ENCODE measurements around the gene DDAH2.

DDAH2 gene

DNA sequence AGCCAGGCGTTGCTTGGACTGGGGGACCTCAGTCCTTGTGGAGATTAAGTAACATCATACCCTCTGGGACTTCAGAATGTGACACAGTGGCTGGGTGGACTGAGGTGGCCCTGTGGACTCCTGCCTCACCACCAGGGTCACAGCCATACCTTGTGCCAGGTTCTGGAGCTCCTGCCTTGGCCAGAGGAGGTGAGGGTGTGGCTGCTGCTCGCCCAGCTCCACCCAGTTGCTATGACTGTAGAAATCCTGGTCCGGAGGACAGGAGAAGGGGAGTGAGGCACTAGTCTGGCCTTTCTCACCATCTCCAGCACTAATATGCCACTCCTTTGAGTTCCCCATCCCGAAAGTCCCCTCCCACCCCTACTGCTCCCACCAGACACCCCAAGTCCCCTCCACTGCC is 46.1 kb upstream of the DDAH2 start:
- no peak overlapping the region for H3K4me3 ChIP-seq (ENCODE audit: control insufficient read depth, low read depth, low read length)
- TF ChIP-seq, protein P1, sequence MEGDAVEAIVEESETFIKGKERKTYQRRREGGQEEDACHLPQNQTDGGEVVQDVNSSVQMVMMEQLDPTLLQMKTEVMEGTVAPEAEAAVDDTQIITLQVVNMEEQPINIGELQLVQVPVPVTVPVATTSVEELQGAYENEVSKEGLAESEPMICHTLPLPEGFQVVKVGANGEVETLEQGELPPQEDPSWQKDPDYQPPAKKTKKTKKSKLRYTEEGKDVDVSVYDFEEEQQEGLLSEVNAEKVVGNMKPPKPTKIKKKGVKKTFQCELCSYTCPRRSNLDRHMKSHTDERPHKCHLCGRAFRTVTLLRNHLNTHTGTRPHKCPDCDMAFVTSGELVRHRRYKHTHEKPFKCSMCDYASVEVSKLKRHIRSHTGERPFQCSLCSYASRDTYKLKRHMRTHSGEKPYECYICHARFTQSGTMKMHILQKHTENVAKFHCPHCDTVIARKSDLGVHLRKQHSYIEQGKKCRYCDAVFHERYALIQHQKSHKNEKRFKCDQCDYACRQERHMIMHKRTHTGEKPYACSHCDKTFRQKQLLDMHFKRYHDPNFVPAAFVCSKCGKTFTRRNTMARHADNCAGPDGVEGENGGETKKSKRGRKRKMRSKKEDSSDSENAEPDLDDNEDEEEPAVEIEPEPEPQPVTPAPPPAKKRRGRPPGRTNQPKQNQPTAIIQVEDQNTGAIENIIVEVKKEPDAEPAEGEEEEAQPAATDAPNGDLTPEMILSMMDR (IDR thresholded peaks at IDR 0.05; ENCODE audit: control insufficient read depth, insufficient read depth, low read depth, low read length, missing control alignments): no peak
- no peak for DNase-seq (ENCODE audit: low read depth)

DNA sequence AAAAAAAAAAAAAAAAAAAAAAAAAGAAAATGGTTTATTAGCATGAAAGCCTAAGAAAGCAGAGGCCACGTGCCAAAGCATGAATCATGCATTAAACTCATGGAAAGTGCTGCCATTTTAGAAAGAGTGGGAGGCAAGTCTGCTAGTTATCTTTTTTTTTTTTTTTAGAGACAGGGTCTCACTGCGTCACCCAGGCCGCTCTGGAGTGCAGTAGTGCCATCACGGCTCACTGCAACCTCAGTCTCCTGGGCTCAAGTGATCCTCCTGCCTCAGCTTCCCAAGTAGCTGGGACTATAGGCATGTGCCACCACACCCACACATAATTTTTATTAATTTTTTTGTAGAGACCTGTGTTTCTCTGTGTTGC is 42.9 kb upstream of the DDAH2 start:
- no peak for DNase-seq (ENCODE audit: low read depth)
- TF ChIP-seq, protein P1 (IDR thresholded peaks at IDR 0.05; ENCODE audit: control insufficient read depth, insufficient read depth, low read depth, low read length, missing control alignments): no peak
- H3K4me3 ChIP-seq (ENCODE audit: control insufficient read depth, low read depth, low read length): no peak overlapping the region

DNA sequence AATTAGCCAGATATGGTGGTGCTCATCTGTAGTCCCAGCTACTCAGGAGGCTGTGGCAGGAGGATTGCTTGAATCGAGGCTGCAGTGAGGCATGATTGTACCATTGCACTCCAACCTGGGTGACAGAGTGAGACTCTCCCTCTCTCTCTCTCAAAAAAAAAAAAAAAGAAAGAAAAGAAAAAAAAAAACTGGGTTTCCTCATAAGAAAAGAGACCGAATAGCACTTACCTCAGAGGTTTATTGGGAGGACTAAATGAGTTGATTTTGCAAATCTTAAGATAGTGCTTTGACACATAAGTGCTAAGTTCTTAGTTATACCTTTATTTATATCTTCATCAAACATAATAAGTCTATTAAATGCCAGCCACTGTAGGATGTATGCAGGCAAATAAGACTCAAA is 41.8 kb upstream of the DDAH2 start:
- no peak overlapping the region for H3K4me3 ChIP-seq (ENCODE audit: control insufficient read depth, low read depth, low read length)
- TF ChIP-seq, protein P1 (IDR thresholded peaks at IDR 0.05; ENCODE audit: control insufficient read depth, insufficient read depth, low read depth, low read length, missing control alignments): no peak
- no peak for DNase-seq (ENCODE audit: low read depth)

DNA sequence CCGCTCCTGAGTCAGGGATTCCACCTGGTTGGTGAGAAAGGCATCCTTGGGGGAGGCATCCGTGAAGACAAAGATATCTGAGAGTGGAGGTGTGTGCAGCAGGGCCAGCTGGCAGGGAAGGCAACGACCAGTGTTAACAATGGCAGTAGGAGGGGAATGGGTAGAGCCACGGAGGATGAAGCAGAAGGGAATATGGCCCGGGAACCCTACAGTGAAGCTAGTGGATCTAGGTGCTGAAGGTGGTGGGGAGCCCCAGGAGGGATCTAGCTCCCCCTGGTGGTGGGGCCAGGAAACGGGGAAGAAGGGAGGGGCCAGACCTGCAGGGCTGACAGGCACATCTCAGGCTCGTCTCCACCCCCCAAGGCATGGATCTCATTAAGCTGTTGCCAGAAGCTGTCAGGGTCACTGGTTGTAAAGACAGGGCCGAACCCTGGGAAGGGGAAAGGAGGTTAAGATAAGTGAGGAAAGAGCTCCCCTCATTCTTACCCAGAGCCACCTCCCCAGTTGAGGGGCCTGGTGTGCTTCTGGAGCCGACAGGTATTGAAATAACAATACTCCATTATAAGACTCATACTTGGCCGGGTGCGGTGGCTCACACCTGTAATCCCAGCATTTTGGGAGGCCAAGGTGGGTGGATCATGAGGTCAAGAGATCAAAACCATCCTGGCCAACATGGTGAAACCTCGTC is 40.7 kb upstream of the DDAH2 start:
- TF ChIP-seq, protein P1 (IDR thresholded peaks at IDR 0.05; ENCODE audit: control insufficient read depth, insufficient read depth, low read depth, low read length, missing control alignments): peak; percentile 86
- no peak overlapping the region for H3K4me3 ChIP-seq (ENCODE audit: control insufficient read depth, low read depth, low read length)
- DNase-seq (ENCODE audit: low read depth): no peak

DNA sequence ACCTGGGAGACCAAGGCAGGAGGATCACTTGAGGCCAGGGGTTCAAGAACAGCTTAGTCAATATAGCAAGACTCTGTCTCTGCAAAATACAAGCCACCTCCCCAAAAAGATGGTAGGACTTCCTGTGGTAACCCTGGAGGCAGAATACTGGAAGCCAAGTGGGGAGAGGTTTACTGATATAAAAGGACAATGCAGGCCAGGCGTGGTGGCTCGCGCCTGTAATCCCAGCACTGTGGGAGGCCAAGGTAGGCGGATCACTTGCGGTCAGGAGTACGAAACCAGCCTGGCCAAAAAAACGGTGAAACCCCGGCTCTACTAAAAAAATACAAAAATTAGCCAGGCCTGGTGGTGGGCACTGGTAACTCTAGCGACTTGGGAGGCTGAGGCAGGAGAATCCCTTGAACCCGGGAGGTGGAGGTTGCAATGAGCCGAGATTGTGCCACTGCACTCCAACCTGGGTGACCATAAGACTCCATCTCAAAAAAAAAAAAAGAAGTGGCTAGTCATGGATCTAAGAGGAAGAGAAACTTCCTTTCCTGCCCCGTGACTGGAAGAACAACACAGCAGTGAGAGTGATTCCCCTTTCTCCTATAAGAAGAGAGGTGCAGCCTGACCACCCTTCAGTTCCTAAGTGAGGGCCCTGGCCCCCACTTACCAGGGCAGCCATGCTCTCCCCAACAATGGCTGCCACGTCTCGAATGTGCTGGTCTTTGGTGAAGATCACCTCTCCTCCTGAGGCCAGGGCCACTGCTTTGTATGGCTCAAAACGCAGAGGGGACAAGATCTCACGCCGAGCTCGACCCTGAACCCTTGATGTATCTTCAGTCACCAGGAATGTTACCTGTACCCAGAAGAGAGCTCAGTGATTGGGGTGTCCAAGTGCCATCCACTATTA is 39.5 kb upstream of the DDAH2 start:
- TF ChIP-seq, protein P1 (IDR thresholded peaks at IDR 0.05; ENCODE audit: control insufficient read depth, insufficient read depth, low read depth, low read length, missing control alignments): no peak
- no peak for DNase-seq (ENCODE audit: low read depth)
- no peak overlapping the region for H3K4me3 ChIP-seq (ENCODE audit: control insufficient read depth, low read depth, low read length)

DNA sequence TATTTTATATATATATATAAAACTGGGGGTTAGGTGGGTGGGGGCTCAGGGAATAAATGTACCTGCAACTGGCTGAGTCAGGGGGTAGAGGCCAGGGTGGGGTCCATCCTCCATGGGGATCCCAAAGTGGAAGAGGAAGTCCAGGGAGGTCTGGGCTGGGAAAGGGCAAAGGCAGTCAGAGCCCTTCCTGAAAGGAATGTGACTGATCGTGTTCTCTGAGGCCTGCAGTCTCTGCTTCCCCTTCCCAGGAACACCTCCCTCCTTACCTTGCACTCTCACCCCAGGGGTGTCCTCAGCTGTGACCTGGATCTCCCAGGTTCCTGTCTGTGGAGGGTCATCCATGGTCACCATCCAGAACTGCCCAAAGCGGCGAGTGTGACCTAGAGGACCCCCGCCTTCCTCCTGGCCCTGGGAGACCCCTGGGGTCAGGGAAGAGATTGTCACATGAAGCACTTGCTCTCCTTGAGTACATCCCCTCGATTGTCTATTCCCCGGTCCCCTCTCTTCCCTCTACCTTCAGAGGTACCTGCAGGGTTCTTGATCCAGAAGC is 38.1 kb upstream of the DDAH2 start:
- TF ChIP-seq, protein P1 (IDR thresholded peaks at IDR 0.05; ENCODE audit: control insufficient read depth, insufficient read depth, low read depth, low read length, missing control alignments): no peak
- no peak for DNase-seq (ENCODE audit: low read depth)
- no peak overlapping the region for H3K4me3 ChIP-seq (ENCODE audit: control insufficient read depth, low read depth, low read length)

Data from AG09309 (cell line).